ENCODE measurements around the gene TMEM87B.

TMEM87B gene

DNA sequence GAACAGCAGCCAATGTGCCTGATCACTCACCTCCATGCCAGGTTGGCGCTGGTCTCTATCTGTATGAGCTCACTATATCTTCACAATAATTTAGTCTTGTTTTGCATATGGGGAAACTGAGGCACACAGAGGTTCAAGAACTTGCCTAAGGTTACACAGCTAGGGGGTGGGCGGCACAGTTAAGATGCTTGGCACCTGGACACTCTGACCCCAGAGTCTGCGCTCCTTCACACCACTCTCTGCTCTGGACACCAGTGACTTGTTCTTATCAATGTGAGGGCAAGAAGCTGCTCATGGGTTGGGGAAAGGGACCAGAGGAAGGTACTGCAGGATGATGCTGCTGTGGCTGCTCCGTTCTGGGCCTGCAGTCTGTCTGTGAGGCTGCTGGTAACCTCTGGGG lies 110.2 kb downstream of the TMEM87B start:
- no peak for TF ChIP-seq JUND (IDR thresholded peaks at IDR 0.05; ENCODE audit: low read depth)
- no peak for DNase-seq (ENCODE audit: low read depth in 1 of 2, low spot score in 1 of 2)
- in situ Hi-C loops (cut with HindIII; ENCODE audit: low pct_unique_long_range_greater_than_20kb, low sequenced_read_pairs) = no loop called here

DNA sequence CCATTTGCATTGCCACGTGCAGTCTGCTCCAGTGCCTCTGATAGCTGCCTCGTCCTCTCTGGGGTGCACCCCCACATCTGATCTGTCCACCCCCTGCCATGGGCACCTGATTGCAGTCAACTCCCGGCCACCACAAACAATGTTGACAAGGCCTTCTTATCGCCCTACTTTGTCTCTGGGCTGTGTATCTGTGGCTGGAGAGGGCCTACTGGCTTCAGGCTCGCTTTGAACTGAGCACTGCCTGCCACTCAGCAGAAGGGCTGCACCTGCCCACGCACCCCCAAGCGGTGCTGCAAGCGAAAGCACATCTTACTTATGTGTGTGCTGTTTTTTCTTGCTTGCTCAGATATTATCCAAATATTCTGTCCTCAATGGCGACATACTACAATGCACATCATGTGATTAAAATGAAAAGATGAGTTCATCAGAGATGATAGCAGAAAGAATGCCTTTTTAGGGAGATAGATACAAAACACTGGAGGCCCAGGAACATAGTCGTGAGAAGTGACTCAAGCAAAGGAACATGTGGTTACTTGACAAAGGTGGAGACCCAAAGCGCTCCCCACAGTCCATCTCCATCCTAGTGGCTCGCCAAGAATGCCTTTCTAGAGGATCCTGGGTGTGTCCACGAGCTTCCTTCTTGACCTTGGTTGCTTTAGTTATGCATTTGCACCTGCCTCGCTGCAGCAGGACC lies 111.9 kb downstream of the TMEM87B start:
- no peak for DNase-seq (ENCODE audit: low read depth in 1 of 2, low spot score in 1 of 2)
- in situ Hi-C loops (cut with HindIII; ENCODE audit: low pct_unique_long_range_greater_than_20kb, low sequenced_read_pairs) = no loop called here
- TF ChIP-seq JUND (IDR thresholded peaks at IDR 0.05; ENCODE audit: low read depth) = no peak

GRCh38 chr2:112168422-112169124 lies 113.5 kb downstream of the TMEM87B start:
- in situ Hi-C loops (cut with HindIII; ENCODE audit: low pct_unique_long_range_greater_than_20kb, low sequenced_read_pairs) = no loop called here
- no peak for DNase-seq (ENCODE audit: low read depth in 1 of 2, low spot score in 1 of 2)
- TF ChIP-seq JUND (IDR thresholded peaks at IDR 0.05; ENCODE audit: low read depth) = no peak
